NCI-H1694 treated with DMSO at 0.1 percent for 48 hours (cell line): ENCODE measurements around the gene ZBTB49.
A peak's percentile ranks its signal among the peaks of the same experiment; 100 is the strongest.
"Not testable (repeated sequence)": the region's sequence is repeated elsewhere in the genome, so short reads cannot be mapped to it uniquely, and the experiment has no call there.

Experiments used
- DNase-seq: peaks from one replicate; lab custom pipeline; 2025; lab: John Stamatoyannopoulos, UW

Gene ZBTB49

DNA sequence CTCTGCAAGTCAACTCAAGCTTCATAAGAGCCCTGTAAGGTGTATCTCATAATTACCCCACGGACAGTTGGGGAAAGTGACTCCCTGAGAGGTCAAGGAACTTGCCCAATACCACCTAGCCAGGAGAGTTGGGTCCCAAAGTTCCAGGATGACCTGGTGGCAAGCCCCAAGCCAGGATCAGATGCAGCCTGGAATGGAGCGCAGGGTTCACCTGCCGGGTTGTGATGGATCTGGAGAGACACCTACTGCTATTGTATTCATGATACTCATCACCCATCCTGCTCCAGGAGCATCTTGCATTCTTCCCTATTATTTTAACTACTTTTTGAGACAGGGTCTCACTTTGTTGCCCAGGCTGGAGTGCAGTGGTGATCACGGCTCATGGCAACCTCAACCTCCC is 36.1 kb downstream of the ZBTB49 start:
- no peak for DNase-seq

DNA sequence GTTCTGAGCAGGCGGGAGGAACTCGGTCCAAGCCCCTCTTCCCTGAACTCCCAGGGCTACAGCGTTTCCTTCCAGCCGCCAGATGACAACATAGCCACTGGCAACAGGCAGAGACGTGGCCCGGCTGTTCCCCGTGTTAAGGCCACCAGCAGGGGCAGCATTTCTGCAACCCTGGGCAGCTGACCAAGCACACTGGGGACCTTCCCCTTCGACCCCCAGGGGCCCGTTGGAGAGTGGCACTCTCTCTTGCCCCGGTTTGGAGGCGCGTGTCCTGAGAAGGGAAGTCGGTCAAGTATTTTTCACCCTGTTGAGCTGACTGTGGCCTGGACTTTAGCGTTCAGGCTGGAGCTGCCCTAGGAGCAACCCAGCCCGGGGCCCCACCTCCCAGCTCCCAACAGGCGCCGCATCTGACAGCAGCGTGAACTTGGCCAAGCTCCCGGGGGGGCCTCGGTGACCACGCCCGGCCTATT is 37.6 kb downstream of the ZBTB49 start:
- DNase-seq: no peak

DNA sequence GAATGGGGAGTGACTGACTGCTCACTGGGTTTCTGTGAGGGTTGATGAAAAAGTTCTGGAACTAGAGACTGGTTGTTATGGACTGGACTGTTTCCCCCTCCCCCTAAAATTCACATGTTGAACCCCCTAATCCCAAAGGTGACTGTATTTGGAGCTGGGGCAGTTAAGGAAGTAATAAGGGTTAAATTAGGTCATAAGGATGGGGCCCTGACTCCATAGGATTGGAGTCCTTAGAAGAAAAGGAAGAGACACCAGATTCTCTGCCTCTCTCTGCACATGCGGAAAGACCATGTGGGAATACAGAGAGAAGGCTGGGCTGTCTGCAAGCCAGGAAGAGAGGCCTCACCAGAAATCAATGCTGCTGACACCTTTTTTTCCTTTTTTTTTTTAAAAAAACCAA is 38.2 kb downstream of the ZBTB49 start:
- no peak for DNase-seq

DNA sequence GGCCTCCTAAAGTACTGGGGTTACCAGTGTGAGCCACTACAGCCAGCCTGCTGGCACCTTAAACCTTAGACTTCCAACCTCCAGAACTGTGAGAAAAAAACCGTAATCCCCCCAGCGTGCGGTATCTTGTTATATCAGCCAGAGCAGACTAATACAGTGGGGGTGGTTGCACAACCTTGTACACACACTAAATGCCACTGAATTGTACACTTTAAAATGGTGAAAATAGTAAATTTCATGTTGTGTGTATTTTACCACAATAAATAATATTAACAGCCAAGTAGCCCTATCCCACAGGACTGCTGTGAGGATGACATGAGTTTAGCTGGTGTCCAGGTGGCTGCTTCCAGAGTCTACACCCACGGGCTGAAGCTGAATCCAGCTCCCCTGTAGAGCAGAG is 38.8 kb downstream of the ZBTB49 start:
- no peak for DNase-seq

DNA sequence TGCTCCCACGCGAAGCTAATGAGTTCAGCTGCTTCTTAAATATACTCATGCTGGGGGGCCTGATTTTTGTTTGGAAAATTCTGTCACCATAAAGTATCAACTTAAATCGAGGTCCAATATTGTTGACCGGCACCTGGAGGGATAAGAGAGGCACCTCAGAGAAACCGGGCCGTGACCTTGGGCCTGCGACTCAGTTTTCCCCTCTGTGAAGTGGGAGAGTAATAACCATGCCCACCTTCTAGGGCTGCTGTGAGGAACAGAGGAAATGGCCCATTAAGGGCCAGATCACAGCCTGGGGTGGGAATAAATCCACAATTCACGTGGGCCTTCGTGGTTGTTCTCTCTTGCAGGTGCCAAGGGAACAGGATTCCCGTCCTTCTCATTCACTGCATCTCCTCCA is 39.4 kb downstream of the ZBTB49 start:
- DNase-seq: no peak

DNA sequence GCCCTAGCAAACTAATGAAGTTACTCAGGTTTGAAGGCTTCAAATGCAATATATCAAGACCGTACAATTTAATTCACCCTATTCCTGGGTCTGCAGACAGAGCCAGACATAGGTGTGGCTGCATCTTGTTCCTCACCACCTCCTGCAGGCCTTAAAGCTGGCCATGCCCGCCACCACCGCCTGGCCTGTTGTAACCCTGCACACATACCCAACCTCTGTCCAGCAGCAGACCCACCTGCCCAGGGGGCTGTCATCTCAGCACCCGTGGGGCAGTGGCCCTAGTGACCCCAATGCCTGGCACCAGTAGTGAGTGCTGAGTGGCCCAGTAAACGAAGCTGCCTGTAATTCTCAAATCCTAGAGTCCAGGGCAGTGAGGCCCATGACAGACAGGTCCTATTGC is 40.7 kb downstream of the ZBTB49 start:
- no peak for DNase-seq

DNA sequence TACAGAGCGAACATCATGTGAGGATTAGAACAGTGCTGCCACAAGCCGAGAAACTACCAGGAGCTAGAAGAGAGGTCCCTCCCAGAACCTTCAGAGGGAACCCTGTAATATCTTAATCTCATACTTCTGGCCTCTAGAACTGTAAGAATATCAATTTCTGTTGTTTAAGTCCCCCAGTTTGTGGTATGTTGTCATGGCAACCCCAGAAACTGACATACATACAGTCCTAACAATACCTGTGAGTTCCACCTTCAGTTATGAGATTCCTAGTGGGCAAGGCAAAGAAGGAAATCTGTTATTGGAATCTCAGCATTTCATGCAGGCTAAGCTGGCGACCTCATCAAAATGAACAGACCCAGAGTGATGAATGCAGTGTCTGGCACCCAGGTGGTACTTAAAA is 42.5 kb downstream of the ZBTB49 start:
- DNase-seq: no peak

DNA sequence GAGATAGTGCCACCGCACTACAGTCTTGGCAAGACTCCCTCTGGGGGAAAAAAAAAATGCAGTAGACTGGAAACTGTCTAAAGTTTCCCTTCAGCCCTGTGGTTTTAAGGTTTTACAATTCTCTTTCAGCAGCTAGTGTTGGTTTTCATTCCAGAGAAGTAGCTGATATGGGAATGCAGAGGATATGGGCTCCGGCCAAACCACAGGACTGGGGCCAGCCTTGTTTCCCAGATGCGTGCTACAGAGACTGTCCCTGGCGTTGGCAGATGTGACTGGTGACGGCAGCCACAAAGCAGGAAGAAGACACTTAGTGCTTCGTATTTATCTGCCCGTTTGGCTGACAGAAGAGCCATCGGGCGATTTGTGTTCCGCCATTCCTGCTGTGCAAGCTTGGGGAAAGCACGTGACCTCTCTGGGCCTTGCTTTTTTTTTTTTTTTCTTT is 43.2 kb downstream of the ZBTB49 start:
- DNase-seq: no peak

DNA sequence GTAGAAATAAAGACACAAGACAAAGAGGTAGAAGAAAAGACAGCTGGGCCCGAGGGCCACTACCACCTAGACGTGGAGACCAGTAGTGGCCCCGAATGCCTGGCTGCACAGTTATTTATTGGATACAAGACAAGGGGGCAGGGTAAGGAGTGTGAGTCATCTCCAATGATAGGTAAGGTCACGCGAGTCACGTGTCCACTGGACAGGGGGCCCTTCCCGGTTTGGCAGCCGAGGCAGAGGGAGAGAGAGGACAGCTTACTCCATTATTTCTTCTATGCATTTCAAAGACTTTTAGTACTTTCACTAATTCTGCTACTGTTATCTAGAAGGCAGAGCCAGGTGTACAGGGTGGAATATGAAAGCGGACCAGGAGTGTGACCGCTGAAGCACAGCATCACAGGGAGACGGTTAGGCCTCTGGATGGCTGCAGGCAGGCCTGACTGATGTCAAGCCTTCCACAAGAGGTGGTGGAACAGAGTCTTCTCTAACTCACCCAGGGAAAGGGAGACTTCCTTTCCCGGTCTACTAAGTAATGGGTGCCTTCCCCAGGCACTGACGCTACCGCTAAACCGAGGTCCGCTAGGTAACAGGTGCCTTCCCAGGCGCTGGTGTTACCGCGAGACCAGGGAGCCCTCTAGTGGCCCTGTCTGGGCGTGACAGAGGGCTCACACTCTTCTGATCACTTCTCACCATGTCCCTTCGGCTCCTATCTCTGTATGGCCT is 44.9 kb downstream of the ZBTB49 start:
- DNase-seq: peak; percentile 42

DNA sequence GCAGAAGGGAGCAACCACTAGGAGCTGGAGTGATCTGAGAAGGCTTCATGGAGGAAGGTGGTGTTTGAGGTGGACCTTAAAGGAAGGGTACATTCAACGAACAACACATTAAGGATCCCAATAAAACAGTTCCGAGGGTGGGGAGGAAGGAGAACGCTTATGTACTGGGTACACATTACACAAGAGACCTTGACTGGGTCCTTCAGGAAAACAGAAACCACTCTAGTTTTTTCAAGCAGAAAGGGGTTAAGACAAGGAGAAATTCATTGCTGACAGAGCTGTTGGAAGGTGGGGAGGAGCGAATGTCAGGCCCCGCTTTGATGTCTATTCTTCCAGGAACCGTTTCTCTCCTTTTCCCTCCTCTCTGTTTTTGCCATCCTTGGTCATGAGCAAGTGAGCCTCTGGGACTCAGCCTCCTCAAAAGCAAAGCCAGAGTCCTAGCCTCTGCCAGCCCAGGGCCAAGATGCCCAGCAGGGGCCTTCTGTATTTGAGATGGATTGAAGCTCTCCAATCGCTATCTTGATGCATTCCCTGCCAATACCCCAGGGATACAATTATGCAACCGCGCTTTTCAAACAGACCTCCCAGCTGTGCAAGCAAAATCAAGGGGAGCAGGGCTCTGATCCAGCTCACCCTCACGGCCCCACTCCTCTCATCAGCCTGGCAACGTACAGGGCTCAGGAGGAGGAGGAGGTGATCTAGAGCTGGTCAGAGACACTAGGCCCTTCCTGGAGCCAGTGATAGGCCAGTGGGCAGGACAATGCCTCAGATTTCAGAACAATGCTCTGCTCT is 48.4 kb downstream of the ZBTB49 start:
- DNase-seq: no peak

DNA sequence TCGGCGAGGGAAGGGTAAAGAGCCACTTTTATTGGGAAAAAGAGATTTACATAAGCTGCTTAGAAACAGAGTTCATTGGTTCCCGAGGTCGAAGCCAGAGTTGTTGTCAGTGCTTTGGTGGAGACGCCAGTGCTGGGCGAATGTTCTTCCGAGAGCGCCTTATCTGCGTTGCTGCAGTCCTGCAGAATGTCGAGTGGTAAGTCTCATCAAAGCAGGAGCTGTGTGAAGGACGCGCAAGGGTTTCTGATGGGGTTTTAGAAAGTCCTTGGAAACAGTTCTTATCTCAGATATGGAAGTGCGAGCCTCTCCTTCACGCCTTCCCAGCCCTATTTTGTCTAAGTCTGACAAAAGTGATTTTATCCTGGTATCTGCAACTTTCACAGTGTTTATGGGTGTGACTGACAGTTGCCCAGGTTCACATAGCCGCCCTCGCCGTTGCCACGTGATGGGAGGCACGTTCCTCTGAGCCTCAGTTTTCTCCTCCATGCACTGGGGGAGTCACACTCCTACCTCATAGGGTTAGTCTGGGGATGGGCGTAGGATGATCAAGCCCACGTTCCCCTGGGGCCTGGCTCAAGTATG is 49.5 kb downstream of the ZBTB49 start:
- DNase-seq: no peak

DNA sequence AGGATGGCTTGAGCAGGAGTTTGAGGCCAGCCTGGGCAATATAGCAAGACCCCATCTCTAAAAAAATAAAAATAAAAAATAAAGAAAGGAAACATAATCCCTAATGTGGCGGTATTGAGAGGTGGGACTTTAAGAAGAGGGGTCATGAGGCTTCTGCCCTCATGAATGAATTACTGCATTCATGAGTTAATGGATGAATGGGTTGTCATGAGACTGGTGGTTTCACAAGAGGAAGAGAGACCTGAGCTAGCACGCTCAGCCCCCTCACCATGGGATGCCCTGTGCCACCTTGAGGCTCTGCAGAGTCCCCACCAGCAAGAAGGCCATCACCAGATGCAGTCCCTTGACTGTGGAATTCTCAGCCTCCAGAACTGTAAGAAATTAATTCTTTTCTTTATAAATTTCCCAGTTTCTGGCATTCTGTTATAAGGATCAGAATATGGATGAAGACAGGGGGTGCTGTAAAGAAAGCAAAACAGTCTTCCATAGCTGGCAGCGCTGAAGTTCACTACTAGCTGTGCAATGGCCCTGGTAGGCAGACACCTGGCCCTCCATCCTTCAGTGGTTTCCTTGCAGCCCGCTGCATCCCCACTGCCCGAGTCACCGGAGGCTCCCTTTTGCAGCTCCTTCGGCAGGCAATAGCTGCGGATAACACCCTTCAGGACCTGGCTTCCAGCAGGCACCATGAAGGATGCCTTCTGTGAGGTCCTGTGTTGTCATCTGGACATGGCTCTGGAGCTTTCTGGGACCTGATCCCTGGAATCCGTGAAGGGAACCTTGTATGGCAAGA is 52.0 kb downstream of the ZBTB49 start:
- DNase-seq: no peak

DNA sequence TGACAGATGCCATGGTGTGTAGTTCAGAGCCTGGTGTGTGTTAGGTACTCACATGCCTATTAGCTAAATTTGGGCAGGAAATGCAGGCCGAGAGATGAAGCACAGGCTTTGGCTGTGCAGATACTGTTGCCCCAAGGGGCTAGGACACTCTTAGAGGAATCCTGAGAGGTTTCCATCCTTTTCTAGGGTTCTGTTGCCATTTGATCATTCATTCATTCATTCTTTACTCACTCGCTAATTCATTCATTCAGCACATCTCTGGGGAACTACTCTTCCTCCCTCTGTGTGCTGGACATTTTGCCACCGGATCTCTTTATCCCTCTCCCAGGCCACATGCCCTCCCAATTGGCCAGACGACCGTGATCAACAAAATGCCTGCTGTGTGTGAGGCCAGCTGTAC is 53.0 kb downstream of the ZBTB49 start:
- no peak for DNase-seq

DNA sequence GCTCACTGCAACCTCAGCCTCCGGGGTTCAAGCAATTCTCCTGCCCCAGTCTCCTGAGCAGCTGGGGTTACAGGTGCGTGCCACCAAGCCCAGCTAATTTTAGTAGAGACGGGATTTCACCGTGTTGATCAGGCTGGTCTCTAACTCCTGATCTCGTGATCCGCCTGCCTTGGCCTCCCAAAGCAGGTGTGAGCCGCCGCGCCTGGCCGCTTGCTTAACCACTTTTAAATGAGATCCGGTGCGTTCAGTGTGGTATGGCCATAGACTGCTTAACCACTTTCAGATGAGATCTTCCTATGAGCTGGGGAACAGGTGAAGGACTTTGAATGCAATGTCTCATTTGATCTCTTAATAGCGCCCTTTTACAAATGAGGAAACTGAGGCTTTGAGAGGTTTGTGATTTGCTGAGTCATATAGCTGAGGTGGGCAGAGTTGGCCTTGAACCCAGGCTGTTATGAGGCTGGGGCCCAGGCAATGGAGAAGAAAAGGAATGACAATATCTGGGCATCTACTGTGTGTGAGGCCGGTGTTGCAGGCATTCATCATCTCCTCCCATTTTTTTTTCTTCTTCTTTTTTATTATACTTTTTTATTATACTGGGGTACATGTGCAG is 55.0 kb downstream of the ZBTB49 start:
- no peak for DNase-seq

DNA sequence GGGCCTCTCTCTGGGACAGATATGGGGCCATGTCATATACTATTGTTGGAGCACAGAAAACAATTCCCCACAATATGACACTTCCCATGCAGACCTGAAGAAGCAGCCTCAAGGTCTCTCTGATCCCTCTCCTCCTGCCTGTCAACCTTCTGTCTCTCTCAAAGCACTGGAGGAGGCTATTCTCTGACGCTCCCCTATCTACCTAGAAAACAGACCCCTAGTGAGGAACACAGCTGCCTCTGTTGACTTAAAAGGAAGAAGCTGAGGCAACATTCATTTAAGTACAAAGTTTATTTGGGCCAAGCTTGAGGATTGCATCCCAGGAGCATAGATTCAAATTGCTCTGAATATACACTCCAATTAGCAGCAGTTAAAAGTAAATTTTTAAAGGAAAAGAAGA is 57.5 kb downstream of the ZBTB49 start:
- no peak for DNase-seq

DNA sequence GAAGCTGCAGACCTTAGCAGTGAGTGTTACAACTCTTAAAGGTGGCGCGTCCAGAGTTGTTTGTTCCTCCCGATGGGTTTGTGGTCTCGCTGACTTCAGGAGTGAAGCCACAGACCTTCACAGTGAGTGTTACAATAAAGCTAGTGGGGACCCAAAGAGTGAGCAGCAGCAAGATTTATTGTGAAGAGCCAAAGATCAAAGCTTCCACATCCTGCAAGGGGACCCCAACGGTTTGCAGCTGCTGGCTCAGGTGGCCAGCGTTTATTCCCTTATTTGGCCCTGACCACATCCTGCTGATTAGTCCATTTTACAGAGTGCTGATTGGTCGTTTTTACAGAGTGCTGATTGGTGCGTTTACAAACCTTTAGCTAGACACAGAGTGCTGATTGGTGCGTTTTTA is 58.5 kb downstream of the ZBTB49 start:
- not testable (repeated sequence) for DNase-seq

DNA sequence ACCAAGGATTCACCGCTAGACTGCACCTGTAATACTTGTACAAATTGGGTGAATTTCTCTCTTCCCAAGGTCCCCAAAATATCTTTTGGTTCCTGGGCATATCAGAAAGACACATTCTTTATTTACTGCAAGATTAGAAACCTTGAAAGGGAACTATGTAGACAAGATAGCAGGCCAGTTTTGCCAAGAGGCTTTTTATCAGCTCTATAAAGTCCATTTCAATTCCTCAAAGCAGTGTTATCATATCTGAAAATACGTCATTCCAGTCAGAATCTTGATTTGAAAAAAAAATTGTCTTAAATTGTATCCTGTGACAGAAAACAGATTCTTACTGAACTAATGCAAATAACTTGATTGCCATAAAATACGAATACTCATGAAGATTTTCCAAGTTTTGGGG is 59.8 kb downstream of the ZBTB49 start:
- DNase-seq: no peak

DNA sequence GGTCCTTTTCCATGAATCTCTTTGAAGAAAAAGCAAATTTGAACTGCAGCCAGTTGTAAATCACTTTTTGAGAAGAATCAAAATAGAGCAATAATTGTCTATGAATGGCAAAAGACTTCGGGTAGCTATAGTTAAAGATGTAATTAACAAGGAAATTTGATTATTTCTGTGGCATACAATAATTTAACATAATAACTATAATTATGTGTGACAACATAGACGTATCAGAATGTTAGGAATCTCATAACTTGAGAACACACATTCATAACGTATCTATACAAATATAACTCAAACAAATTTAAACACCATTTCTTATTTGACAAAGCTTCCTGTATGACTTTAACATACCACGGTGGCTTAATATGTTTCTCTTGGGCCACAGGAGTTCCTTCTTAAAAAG is 60.9 kb downstream of the ZBTB49 start:
- no peak for DNase-seq

DNA sequence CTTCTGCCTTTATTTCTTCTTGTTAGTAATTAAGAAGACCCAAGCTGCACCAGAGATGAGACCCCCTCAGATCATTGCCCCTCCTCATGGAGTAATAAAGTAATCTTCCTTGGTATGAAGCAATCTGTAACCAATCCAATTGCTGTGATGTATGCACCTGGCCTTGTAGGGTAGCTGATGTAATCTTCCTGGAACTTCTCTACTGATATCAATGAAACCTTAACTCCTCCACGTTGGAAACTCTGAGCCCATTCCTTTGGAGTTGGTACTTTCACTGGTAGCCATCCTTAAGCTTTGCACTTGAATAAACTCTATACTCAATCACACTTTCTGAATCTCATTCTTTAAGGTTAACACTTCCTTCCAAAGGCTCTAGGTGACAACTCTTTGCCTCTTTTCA is 65.3 kb downstream of the ZBTB49 start:
- DNase-seq: no peak

DNA sequence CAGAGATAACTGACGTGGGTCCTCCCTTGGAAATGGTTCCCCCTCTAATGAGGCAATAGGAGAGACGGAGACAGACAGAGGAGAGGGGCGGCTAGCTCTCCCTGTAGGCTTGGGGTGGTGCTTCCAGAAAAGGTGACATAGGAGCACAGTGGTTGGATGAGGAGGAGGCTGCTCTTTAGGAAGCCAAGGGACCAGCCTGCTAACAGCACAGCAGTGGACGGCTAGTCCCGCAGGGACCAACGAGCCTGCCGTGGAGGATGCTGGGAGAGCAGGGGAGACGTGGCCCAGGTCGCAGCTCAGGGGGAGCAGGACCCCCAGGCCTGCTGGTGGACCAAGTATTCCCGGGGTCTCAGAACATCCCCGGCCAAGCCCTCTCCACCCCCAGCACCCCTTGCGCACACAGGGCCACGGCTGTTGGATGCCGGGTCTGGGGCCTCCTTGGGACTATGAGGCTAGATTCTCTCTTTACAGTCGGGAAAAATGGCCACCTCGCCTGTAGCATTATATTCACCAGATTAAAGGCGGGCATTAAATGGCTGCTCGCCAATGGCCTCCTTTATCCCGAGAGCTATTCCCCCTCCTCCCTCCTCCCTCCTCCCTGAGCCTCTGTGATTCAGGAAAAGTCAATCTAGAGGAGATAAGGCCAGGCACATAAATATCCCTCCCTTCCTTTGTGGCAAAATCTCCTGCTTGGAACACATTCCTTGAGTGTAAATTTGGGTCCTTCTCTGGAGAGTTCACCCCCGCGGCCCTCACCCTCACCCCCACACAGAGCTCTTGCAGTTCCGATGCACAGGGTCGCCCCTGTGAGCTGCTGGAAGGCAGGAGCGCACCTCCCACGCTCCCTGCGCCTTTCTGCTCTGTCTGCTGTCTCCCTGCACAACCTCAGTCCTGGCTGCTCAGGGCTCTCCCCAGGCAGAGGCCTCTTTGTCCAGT is 66.3 kb downstream of the ZBTB49 start:
- DNase-seq: no peak
